H1 (cell line): Measurements from ENCODE around the gene POLR3GL. TPM values are rescaled to one million over a fixed set of nuclear protein-coding genes. Genes with fewer than 3 reads are reported as not detected.

Experiments used
- ASH2L ChIP-seq: fragments of 200-600, 300-600 bp; sonication (generic); IDR thresholded peaks from one replicate; pipeline ENCODE4 v1.7.1; 2017; ENCODE audit warnings: low read length
- CHD2 ChIP-seq: IDR thresholded peaks from 2 replicates; pipeline ENCODE4 v1.6.1; 2012; ENCODE audit warnings: low read length, improper control_type of control experiment
- E2F6 ChIP-seq: IDR thresholded peaks from 2 replicates; pipeline ENCODE4 v1.6.1; 2012; ENCODE audit warnings: inconsistent platforms
- KDM4A ChIP-seq: IDR thresholded peaks from one replicate; pipeline ENCODE4 v1.7.1; 2012; ENCODE audit warnings: low read depth, mild to moderate bottlenecking, moderate library complexity, low read length, inconsistent platforms; ENCODE audit not compliant: severe bottlenecking
- NRF1 ChIP-seq: IDR thresholded peaks from 2 replicates; pipeline ENCODE4 v1.6.1; 2011; ENCODE audit warnings: mild to moderate bottlenecking, low read depth, low read length, improper control_type of control experiment
- PHF8 ChIP-seq: fragments of 200-600 bp; sonication (generic); conservative IDR thresholded peaks from 2 replicates; pipeline ENCODE4 v1.7.1; 2012; ENCODE audit warnings: low read depth, mild to moderate bottlenecking, inconsistent platforms, low read length, moderate library complexity
- RAD21 ChIP-seq, 2 experiments: IDR thresholded peaks in 1 of 2; conservative IDR thresholded peaks in 1 of 2; 2 replicates each; pipeline ENCODE4 v1.6.1; 2011; ENCODE audit warnings: low read depth in 2 of 2, low read length in 2 of 2, improper control_type of control experiment in 1 of 2, inconsistent platforms in 1 of 2, mild to moderate bottlenecking in 1 of 2, moderate library complexity in 1 of 2
- SIX5 ChIP-seq: IDR thresholded peaks from 2 replicates; pipeline ENCODE4 v1.6.1; 2011; ENCODE audit warnings: mild to moderate bottlenecking, low read depth, low read length
- TBP ChIP-seq: IDR thresholded peaks from 2 replicates; pipeline ENCODE4 v1.6.1; 2011; ENCODE audit warnings: low read depth, low read length, improper control_type of control experiment
- polyA plus RNA-seq, 7 experiments: library from polyadenylated mRNA; depleted of rRNA in 3 of 7; stranded (reverse) in 5 of 7; unstranded in 2 of 7; fragments of >200 nt in 5 of 7; fragments of 200-250 nt in 2 of 7; gene quantifications; 1 replicate in 5 of 7; 2 replicates in 1 of 7; 4 replicates in 1 of 7; pipeline versions ENCODE4 v1.2.1 to v1.2.3, GENCODE V29; 2011 to 2013; ENCODE audit warnings: missing spikeins in 2 of 7, mixed read lengths in 2 of 7
- total RNA-seq: library from RNA; stranded (reverse); fragmentation: NEBNext Ultra II Directional; extraction: Animal tissue kit (Norgen Biotek cat#: 25700); gene quantifications from 2 replicates; pipeline ENCODE4 v1.2.1, GENCODE V29; 2021

POLR3GL gene
- total and polyA plus RNA-seq, 2 of the 8 experiments (the other 6 are each of a cell fraction or from before 2014, with no cell fraction given), result 3.1 to 3.9 TPM

- TF ChIP-seq PHF8 (0 out of 2 replicates have a peak, but pooled peaks have one; percentile 43), SIX5 (no peak), E2F6 (no peak), ASH2L (peak; percentile 43), CHD2 (0 out of 2 replicates have a peak, but pooled peaks have one; percentile 27), NRF1 (no peak), TBP (peak; percentile 64; the same call in 1 of the 2 replicates), KDM4A (peak; percentile 64), RAD21 (IDR thresholded peaks at IDR 0.05 in 1 of 2, conservative IDR thresholded peaks at IDR 0.05 in 1 of 2; ENCODE audit: low read depth in 2 of 2, low read length in 2 of 2) (no peak)
These were observed at the start of gene POLR3GL, which contains the start of gene ANKRD34A (continued) for GRCh38 chr1:145964328-145965118.
